GM23338 (cell line): Measurements from ENCODE around the gene MYO7B. TPM values are rescaled to one million over a fixed set of nuclear protein-coding genes. Genes with fewer than 3 reads are reported as not detected.

Experiments used
- ATAC-seq: fragments of 200-7000 bp; cut with Tn5 transposase; 3 replicates; pipeline ENCODE4 v1.9.1; 2020
- DNase-seq: peaks from one replicate; pipeline ENCODE4 v3.0.0-alpha.2; 2015; ENCODE audit warnings: low spot score
- H2AFZ ChIP-seq: fragments of 200-600 bp; sonication (generic); 2 replicates; pipeline ENCODE4 v1.8.0; 2016; ENCODE audit warnings: antibody characterized with exemption, mild to moderate bottlenecking, moderate library complexity
- H3F3A ChIP-seq: fragments of 200-600 bp; sonication (generic); replicated peaks from 2 replicates; pipeline ENCODE4 v1.8.0; 2017; ENCODE audit warnings: antibody characterized with exemption, mixed run types, low read depth
- H3K27ac ChIP-seq: fragments of 200-600 bp; sonication (generic); 2 replicates; pipeline ENCODE4 v1.6.1; 2016; ENCODE audit warnings: low read depth
- H3K27me3 ChIP-seq: fragments of 200-600 bp; sonication (generic); 2 replicates; pipeline ENCODE4 v1.8.0; 2016; ENCODE audit warnings: mild to moderate bottlenecking, mixed run types, moderate library complexity; ENCODE audit not compliant: insufficient read depth
- H3K36me3 ChIP-seq: fragments of 200-600 bp; sonication (generic); 2 replicates; pipeline ENCODE4 v1.8.0; 2016; ENCODE audit warnings: mild to moderate bottlenecking; ENCODE audit not compliant: insufficient read depth
- H3K4me1 ChIP-seq: fragments of 200-600 bp; sonication (generic); 2 replicates; pipeline ENCODE4 v1.8.0; 2016; ENCODE audit warnings: mild to moderate bottlenecking, moderate library complexity; ENCODE audit not compliant: insufficient read depth
- H3K4me2 ChIP-seq: fragments of 200-600 bp; sonication (generic); 2 replicates; pipeline ENCODE4 v1.7.1; 2017; ENCODE audit warnings: mixed run types
- H3K4me3 ChIP-seq: fragments of 200-600 bp; sonication (generic); 2 replicates; pipeline ENCODE4 v1.6.1; 2016; ENCODE audit warnings: mixed run types
- H3K79me2 ChIP-seq: fragments of 200-600 bp; sonication (generic); replicated peaks from 2 replicates; pipeline ENCODE4 v1.8.0; 2017; ENCODE audit warnings: mild to moderate bottlenecking; ENCODE audit not compliant: insufficient read depth
- H3K9me2 ChIP-seq: fragments of 200-600 bp; sonication (generic); 2 replicates; pipeline ENCODE4 v1.8.0; 2017; ENCODE audit not compliant: insufficient read depth
- H4K20me1 ChIP-seq: fragments of 200-600 bp; sonication (generic); replicated peaks from 2 replicates; pipeline ENCODE4 v1.8.0; 2017; ENCODE audit warnings: mild to moderate bottlenecking; ENCODE audit not compliant: insufficient read depth
- H3K27ac Mint-ChIP-seq: 2 replicates; pipeline ENCODE4 v1.8.0; 2020; ENCODE audit warnings: inconsistent platforms, mild to moderate bottlenecking, moderate library complexity, mixed read lengths
- H3K27me3 Mint-ChIP-seq: 3 replicates; pipeline ENCODE4 v1.8.0; 2022; ENCODE audit warnings: low read depth, mild to moderate bottlenecking, moderate library complexity, mixed read lengths, inconsistent platforms; ENCODE audit not compliant: insufficient read depth, poor library complexity
- H3K36me3 Mint-ChIP-seq: 3 replicates; pipeline ENCODE4 v1.8.0; 2021; ENCODE audit warnings: low read depth, mild to moderate bottlenecking, inconsistent platforms, moderate library complexity, mixed read lengths
- H3K4me1 Mint-ChIP-seq: 3 replicates; pipeline ENCODE4 v1.8.0; 2020; ENCODE audit warnings: mild to moderate bottlenecking, inconsistent platforms, mixed read lengths
- H3K4me3 Mint-ChIP-seq: 3 replicates; pipeline ENCODE4 v1.8.0; 2021; ENCODE audit warnings: moderate library complexity, mild to moderate bottlenecking, inconsistent platforms, mixed read lengths
- H3K9me3 Mint-ChIP-seq: 3 replicates; pipeline ENCODE4 v1.8.0; 2020; ENCODE audit warnings: moderate library complexity, mild to moderate bottlenecking, inconsistent platforms, mixed read lengths
- CREB1 ChIP-seq: fragments of 250-450 bp; sonication (Bioruptor Pico); IDR thresholded peaks from 2 replicates; pipeline ENCODE4 v1.5.0; 2020; ENCODE audit warnings: low read depth, mild to moderate bottlenecking, moderate library complexity
- ETS1 ChIP-seq: IDR thresholded peaks from 2 replicates; pipeline ENCODE4 v1.6.1; 2016; ENCODE audit warnings: antibody characterized with exemption
- EZH2 ChIP-seq: fragments of 200-600 bp; sonication (generic); IDR thresholded peaks from one replicate; pipeline ENCODE4 v1.8.0; 2017; ENCODE audit warnings: antibody characterized with exemption, mild to moderate bottlenecking, low read depth; ENCODE audit not compliant: unreplicated experiment
- EZH2phosphoT487 ChIP-seq: fragments of 200-600 bp; sonication (generic); IDR thresholded peaks from one replicate; pipeline ENCODE4 v1.8.1; 2018; ENCODE audit warnings: antibody characterized with exemption; ENCODE audit not compliant: unreplicated experiment
- JUNB ChIP-seq: IDR thresholded peaks from one replicate; pipeline ENCODE4 v1.6.1; 2016; ENCODE audit warnings: antibody characterized with exemption; ENCODE audit not compliant: unreplicated experiment
- NANOG ChIP-seq: IDR thresholded peaks from 2 replicates; pipeline ENCODE4 v1.6.1; 2016; ENCODE audit warnings: antibody characterized with exemption, borderline replicate concordance
- POLR2AphosphoS5 ChIP-seq: IDR thresholded peaks from 2 replicates; pipeline ENCODE4 v1.6.1; 2016; ENCODE audit warnings: antibody characterized with exemption, low read depth
- REST ChIP-seq: IDR thresholded peaks from one replicate; pipeline ENCODE4 v1.6.1; 2018; ENCODE audit warnings: antibody characterized with exemption; ENCODE audit not compliant: unreplicated experiment
- STAT1 ChIP-seq: IDR thresholded peaks from one replicate; pipeline ENCODE4 v1.6.1; 2016; ENCODE audit warnings: antibody characterized with exemption; ENCODE audit not compliant: unreplicated experiment
- ZNF114 ChIP-seq: fragments of 250-450 bp; sonication (Bioruptor Pico); IDR thresholded peaks from 2 replicates; pipeline ENCODE4 v1.5.0; 2020; ENCODE audit warnings: mild to moderate bottlenecking, moderate library complexity
- ZNF331 ChIP-seq: fragments of 250-450 bp; sonication (Bioruptor Pico); IDR thresholded peaks from 2 replicates; pipeline ENCODE4 v1.5.0; 2020; ENCODE audit warnings: low read depth, mild to moderate bottlenecking, moderate library complexity
- polyA plus RNA-seq: library from polyadenylated mRNA; unstranded; fragments of >200 nt; fragmentation: Nextera tagmentation; extraction: Ambion mirVana; gene quantifications from 2 replicates; pipeline ENCODE4 v1.2.1, GENCODE V29; 2016
- total RNA-seq: library from RNA; depleted of rRNA; stranded (reverse); fragments of >200 nt; shearing (Covaris generic); gene quantifications from 2 replicates; pipeline ENCODE4 v1.2.3, GENCODE V29; 2014
- TF ChIP-seq, protein P1 (sequence below), 2 experiments: fragments of 200-600 bp in 1 of 2; sonication (generic) in 1 of 2; conservative IDR thresholded peaks; 2 replicates each; pipeline versions ENCODE4 v1.5.1 to v1.6.1; 2016 to 2017; ENCODE audit warnings: antibody characterized with exemption in 2 of 2, low read depth in 2 of 2, mild to moderate bottlenecking in 2 of 2, moderate library complexity in 1 of 2
- TF ChIP-seq, protein P2 (sequence below): fragments of 250-450 bp; sonication (Bioruptor Pico); IDR thresholded peaks from 2 replicates; pipeline ENCODE4 v1.5.0; 2020; ENCODE audit warnings: mild to moderate bottlenecking, moderate library complexity

MYO7B gene
- total and polyA plus RNA-seq, 2 experiments from 2014 or later, result not detected

- H3K27ac Mint-ChIP-seq, result no peak overlapping the region
Measured at GRCh38 chr2:127620866-127621265, 85.4 kb downstream of the MYO7B start.

More at GRCh38 chr2:127620866-127621265, 85.4 kb downstream of the MYO7B start:
- Histone ChIP-seq H3K36me3 (no peaks in the 10 kb centered on the region), H4K20me1 (no peaks in the 10 kb centered on the region), H3K9me2 (no peaks in the 10 kb centered on the region), H2AFZ (no peak overlapping the region), H3K4me1 (no peaks in the 10 kb centered on the region), H3K27ac (no peak overlapping the region), H3K27me3 (no peaks in the 10 kb centered on the region), H3K79me2 (no peaks in the 10 kb centered on the region), H3F3A (no peaks in the 10 kb centered on the region), H3K4me2 (no peak overlapping the region), H3K4me3 (no peak overlapping the region)
- ATAC-seq (no peak), DNase-seq (no peak)
- Mint-ChIP-seq H3K36me3 (no peaks in the 10 kb centered on the region), H3K4me1 (peaks cover under 1% of the 10 kb centered on the region; the same call in 2 of the 3 replicates), H3K27me3 (peaks cover 2% of the 10 kb centered on the region), H3K9me3 (no peaks in the 10 kb centered on the region), H3K4me3 (no peak overlapping the region)
- no peak for TF ChIP-seq EZH2
- TF ChIP-seq NANOG, result no peak
- TF ChIP-seq STAT1, result no peak
- TF ChIP-seq REST, result no peak
- no peak for TF ChIP-seq JUNB
- TF ChIP-seq POLR2AphosphoS5, result no peak
- no peak for TF ChIP-seq CREB1
- TF ChIP-seq, protein P1, sequence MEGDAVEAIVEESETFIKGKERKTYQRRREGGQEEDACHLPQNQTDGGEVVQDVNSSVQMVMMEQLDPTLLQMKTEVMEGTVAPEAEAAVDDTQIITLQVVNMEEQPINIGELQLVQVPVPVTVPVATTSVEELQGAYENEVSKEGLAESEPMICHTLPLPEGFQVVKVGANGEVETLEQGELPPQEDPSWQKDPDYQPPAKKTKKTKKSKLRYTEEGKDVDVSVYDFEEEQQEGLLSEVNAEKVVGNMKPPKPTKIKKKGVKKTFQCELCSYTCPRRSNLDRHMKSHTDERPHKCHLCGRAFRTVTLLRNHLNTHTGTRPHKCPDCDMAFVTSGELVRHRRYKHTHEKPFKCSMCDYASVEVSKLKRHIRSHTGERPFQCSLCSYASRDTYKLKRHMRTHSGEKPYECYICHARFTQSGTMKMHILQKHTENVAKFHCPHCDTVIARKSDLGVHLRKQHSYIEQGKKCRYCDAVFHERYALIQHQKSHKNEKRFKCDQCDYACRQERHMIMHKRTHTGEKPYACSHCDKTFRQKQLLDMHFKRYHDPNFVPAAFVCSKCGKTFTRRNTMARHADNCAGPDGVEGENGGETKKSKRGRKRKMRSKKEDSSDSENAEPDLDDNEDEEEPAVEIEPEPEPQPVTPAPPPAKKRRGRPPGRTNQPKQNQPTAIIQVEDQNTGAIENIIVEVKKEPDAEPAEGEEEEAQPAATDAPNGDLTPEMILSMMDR (conservative IDR thresholded peaks at IDR 0.05; ENCODE audit: low read depth in 2 of 2), result no peak
- no peak for TF ChIP-seq ETS1
- no peak for TF ChIP-seq ZNF114 (CRISPR knock-in tag)
- TF ChIP-seq, protein P2, sequence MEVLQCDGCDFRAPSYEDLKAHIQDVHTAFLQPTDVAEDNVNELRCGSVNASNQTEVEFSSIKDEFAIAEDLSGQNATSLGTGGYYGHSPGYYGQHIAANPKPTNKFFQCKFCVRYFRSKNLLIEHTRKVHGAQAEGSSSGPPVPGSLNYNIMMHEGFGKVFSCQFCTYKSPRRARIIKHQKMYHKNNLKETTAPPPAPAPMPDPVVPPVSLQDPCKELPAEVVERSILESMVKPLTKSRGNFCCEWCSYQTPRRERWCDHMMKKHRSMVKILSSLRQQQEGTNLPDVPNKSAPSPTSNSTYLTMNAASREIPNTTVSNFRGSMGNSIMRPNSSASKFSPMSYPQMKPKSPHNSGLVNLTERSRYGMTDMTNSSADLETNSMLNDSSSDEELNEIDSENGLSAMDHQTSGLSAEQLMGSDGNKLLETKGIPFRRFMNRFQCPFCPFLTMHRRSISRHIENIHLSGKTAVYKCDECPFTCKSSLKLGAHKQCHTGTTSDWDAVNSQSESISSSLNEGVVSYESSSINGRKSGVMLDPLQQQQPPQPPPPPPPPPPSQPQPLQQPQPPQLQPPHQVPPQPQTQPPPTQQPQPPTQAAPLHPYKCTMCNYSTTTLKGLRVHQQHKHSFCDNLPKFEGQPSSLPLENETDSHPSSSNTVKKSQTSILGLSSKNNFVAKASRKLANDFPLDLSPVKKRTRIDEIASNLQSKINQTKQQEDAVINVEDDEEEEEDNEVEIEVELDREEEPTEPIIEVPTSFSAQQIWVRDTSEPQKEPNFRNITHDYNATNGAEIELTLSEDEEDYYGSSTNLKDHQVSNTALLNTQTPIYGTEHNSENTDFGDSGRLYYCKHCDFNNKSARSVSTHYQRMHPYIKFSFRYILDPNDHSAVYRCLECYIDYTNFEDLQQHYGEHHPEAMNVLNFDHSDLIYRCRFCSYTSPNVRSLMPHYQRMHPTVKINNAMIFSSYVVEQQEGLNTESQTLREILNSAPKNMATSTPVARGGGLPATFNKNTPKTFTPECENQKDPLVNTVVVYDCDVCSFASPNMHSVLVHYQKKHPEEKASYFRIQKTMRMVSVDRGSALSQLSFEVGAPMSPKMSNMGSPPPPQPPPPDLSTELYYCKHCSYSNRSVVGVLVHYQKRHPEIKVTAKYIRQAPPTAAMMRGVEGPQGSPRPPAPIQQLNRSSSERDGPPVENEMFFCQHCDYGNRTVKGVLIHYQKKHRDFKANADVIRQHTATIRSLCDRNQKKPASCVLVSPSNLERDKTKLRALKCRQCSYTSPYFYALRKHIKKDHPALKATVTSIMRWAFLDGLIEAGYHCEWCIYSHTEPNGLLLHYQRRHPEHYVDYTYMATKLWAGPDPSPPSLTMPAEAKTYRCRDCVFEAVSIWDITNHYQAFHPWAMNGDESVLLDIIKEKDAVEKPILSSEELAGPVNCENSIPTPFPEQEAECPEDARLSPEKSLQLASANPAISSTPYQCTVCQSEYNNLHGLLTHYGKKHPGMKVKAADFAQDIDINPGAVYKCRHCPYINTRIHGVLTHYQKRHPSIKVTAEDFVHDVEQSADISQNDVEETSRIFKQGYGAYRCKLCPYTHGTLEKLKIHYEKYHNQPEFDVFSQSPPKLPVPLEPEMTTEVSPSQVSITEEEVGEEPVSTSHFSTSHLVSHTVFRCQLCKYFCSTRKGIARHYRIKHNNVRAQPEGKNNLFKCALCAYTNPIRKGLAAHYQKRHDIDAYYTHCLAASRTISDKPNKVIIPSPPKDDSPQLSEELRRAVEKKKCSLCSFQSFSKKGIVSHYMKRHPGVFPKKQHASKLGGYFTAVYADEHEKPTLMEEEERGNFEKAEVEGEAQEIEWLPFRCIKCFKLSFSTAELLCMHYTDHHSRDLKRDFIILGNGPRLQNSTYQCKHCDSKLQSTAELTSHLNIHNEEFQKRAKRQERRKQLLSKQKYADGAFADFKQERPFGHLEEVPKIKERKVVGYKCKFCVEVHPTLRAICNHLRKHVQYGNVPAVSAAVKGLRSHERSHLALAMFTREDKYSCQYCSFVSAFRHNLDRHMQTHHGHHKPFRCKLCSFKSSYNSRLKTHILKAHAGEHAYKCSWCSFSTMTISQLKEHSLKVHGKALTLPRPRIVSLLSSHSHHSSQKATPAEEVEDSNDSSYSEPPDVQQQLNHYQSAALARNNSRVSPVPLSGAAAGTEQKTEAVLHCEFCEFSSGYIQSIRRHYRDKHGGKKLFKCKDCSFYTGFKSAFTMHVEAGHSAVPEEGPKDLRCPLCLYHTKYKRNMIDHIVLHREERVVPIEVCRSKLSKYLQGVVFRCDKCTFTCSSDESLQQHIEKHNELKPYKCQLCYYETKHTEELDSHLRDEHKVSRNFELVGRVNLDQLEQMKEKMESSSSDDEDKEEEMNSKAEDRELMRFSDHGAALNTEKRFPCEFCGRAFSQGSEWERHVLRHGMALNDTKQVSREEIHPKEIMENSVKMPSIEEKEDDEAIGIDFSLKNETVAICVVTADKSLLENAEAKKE (CRISPR knock-in tag), result no peak
- no peak for TF ChIP-seq EZH2phosphoT487
- no peak for TF ChIP-seq ZNF331 (CRISPR knock-in tag)
